Measurements from ENCODE around the gene PLXDC1.

GRCh38 chr17:39147221-39148185 is 3.9 kb downstream of the PLXDC1 start:
- TF ChIP-seq, protein P1, sequence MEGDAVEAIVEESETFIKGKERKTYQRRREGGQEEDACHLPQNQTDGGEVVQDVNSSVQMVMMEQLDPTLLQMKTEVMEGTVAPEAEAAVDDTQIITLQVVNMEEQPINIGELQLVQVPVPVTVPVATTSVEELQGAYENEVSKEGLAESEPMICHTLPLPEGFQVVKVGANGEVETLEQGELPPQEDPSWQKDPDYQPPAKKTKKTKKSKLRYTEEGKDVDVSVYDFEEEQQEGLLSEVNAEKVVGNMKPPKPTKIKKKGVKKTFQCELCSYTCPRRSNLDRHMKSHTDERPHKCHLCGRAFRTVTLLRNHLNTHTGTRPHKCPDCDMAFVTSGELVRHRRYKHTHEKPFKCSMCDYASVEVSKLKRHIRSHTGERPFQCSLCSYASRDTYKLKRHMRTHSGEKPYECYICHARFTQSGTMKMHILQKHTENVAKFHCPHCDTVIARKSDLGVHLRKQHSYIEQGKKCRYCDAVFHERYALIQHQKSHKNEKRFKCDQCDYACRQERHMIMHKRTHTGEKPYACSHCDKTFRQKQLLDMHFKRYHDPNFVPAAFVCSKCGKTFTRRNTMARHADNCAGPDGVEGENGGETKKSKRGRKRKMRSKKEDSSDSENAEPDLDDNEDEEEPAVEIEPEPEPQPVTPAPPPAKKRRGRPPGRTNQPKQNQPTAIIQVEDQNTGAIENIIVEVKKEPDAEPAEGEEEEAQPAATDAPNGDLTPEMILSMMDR (IDR thresholded peaks at IDR 0.05; ENCODE audit: low read depth, low read length, poor library complexity, severe bottlenecking): no peak
- TF ChIP-seq EZH2phosphoT487 (IDR thresholded peaks at IDR 0.05; ENCODE audit: borderline replicate concordance, low read length): no peak
